C4-2B (cell line): ENCODE data around the gene KCNJ6.
"Not testable (repeated sequence)": the region's sequence is repeated elsewhere in the genome, so short reads cannot be mapped to it uniquely, and the experiment has no call there.

ENCODE experiments used
- H3K27ac ChIP-seq: fragments of 450-650 bp; 2 replicates; pipeline ENCODE4 v1.5.1; 2017
- CTCF ChIP-seq: fragments of 450-650 bp; conservative IDR thresholded peaks from 2 replicates; pipeline ENCODE4 v1.5.1; 2017; ENCODE audit warnings: mild to moderate bottlenecking
- ZFX ChIP-seq: fragments of 450-650 bp; IDR thresholded peaks from 2 replicates; pipeline ENCODE4 v1.6.1; 2017

KCNJ6 gene

DNA sequence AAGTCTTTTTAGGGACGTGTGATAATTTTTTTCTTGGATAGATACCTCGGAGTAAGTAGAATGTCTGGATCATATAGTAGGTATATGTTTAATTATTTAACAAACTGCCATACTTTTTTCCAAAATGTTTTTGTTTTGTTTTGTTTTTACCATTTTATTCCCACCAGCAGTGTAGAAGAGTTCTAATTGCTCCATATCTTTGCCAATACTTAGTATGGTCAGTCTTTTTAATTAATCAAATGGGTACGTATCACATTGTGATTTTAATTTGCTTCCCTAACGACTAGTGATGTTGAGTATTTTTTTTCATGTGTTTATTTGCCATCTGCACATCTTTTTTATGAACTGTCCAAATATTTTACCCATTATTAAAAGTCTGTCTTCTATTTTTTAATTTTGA lies 23.6 kb upstream of the KCNJ6 start:
- H3K27ac ChIP-seq: no peak overlapping the region
- TF ChIP-seq ZFX (no peak), CTCF (no peak)

GRCh38 chr21:37939251-37939650 lies 23.0 kb upstream of the KCNJ6 start:
- TF ChIP-seq ZFX (no peak), CTCF (no peak)
- no peak overlapping the region for H3K27ac ChIP-seq

- no peak for TF ChIP-seq CTCF
- no peak for TF ChIP-seq ZFX
These were observed 21.4 kb upstream of the KCNJ6 start for GRCh38 chr21:37937668-37938067.

DNA sequence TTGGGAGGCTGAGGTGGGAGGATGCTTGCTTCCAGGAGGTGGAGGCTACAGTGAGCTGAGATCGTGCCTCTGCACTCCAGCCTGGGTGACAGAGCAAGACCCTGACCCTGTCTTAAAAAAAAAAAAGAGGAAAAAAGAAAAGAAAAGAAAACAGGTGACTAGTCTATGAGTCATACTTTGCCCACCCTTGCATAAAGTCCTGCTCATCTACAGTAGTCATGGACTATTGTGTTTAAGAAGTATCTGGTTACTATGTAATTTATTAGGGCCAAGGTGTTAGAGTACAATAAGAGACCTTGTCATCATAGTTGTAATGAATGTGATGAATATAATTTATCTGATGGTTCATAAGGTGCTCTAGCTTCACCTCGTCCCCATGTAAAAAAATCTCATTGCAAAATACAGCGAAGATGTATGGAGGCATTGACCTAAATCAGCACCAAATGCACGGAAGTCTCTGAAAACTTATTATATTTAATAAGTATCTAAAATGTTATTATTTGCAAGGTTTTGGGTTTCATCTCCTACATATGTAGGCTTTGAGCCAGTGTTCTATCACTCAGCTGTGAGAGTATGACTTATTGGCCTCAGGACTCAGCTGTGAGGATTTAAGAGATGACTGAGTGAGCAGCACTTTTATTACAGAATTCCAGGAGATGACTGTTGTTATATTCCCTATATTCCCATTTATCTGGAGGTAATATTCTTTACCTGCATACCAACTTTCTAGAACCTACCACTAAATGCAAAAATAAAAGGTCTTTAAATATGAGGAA lies 19.9 kb upstream of the KCNJ6 start:
- TF ChIP-seq ZFX (no peak), CTCF (no peak)
- H3K27ac ChIP-seq: no peak overlapping the region

More at GRCh38 chr21:37937668-37938067, 21.4 kb upstream of the KCNJ6 start:
- no peak overlapping the region for H3K27ac ChIP-seq

DNA sequence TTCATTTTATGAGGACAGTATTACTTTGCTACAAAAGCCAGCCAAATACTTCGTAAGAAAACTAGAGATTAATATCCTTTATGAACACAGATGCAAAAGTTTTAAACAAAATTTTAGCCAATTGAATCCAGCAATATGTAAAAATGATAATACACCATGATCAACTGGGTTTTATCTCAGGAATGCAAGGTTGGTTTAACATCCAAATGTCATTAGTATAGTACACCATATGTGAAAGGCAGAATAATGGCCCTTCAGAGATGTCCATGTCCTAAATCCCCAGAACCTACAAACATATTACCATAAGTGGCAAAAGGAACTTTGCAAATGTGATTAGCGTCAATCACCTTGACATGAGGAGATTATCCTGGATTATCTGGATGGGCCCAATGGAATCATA lies 16.7 kb upstream of the KCNJ6 start:
- no peak overlapping the region for H3K27ac ChIP-seq
- no peak for TF ChIP-seq CTCF
- no peak for TF ChIP-seq ZFX

DNA sequence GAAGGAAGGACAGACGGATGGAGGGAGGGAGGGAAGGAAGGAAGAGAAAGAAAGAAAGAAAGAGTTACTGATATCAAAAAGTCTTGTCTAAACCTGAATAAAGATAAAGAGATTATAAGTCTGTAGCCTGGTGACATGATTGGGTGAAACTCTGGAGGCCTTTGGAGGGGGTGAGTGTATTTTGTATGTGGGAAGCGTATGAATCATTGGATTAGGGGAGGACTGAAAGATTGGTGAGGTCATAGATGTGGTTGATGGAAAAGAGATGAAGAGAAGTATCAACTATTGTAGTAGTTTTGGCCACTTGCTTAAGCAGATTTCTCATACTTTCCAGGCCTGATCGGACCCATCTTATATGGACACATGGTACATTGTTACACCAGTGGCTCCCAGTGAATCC lies 11.5 kb upstream of the KCNJ6 start:
- TF ChIP-seq CTCF: no peak
- TF ChIP-seq ZFX: no peak
- H3K27ac ChIP-seq: no peak overlapping the region

DNA sequence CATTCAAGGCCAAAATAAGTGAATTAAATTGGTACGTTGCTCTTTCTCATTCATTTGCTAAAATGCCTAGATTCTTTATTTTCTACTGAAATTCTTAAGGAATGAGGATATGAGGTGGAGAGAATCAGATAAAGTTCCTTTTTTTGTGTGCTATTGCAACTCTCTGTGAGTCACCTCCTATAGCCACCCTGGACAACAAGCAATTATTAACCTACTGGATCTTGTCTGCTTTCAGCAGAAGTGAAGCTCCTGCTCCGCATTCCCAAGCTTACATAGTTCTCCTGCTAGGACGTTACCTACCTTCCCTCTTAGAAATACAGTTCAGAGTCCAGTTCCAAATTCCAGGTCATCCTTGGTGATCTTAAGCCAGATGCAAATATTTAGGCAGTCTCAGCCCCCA lies 4.8 kb upstream of the KCNJ6 start:
- no peak overlapping the region for H3K27ac ChIP-seq
- TF ChIP-seq ZFX (no peak), CTCF (no peak)

DNA sequence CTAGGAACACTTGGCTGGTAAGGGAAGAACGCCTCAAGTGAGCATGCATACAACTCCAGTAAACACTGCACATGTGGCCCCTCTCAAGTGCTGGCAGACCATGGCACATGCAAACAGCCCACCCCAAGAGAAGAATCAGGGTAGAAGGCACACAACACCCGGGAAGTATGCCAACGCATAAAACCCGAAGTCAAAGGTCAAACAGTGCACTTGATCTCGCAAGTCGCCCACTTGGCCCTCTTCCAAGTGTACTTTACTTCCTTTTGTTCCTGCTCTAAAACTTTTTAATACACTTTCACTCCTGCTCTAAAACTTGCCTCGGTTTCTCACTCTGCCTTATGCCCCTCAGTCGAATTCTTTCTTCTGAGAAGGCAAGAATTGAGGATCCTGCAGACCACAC lies 4.0 kb upstream of the KCNJ6 start:
- not testable (repeated sequence) for H3K27ac ChIP-seq
